ENCODE data around the gene KRTAP19-6.

GRCh38 chr21:30491963-30492428 is 49.7 kb downstream of the KRTAP19-6 start, which contains the start of gene KRTAP19-3:
- TF ChIP-seq CTCF (IDR thresholded peaks at IDR 0.05 in 4 of 5, conservative IDR thresholded peaks at IDR 0.05 in 1 of 5) (no peak), POLR2A (IDR thresholded peaks at IDR 0.05) (no peak)

Data from gastrocnemius medialis (tissue), 4 donors.